Lower leg skin (tissue), 4 donors: ENCODE measurements around the gene ATP5MC2. TPM values are rescaled to one million over a fixed set of nuclear protein-coding genes. Genes with fewer than 3 reads are reported as not detected.

Experiments used
- DNase-seq, 2 donors: peaks; one replicate each; pipeline ENCODE4 v3.0.0-alpha.2; 2019; ENCODE audit warnings: low spot score in 2 of 2
- H3K4me3 ChIP-seq: fragments of 200-600 bp; sonication (generic); 2 replicates; pipeline ENCODE4 v1.5.1; 2017; ENCODE audit warnings: mild to moderate bottlenecking, low read depth; ENCODE audit not compliant: poor library complexity, severe bottlenecking
- CTCF ChIP-seq, 3 donors: fragments of 450-650 bp; IDR thresholded peaks; one replicate each; pipeline ENCODE4 v1.5.1; 2016; ENCODE audit warnings: antibody characterized with exemption in 3 of 3, mild to moderate bottlenecking in 3 of 3, moderate library complexity in 2 of 3
- POLR2A ChIP-seq, 2 donors: fragments of 450-650 bp; IDR thresholded peaks; one replicate each; pipeline ENCODE4 v1.6.1; 2016 to 2017; ENCODE audit warnings: antibody characterized with exemption in 2 of 2, mild to moderate bottlenecking in 1 of 2, moderate library complexity in 1 of 2
- WGBS, 2 donors: methylation state at CpG; one replicate each; pipeline ENCODE4 v1.1.5; 2018; 5-methylcytosine and 5-hydroxymethylcytosine counted together
- intact Hi-C: fragments of 100-400 bp; cut with DNase I; formaldehyde crosslinking; loops from one replicate; pipeline ENCODE4 v1.15.0; 2023; ENCODE audit warnings: low total_unique reads
- total RNA-seq, 4 donors: library from RNA; depleted of rRNA; stranded (reverse); fragments of >200 nt; gene quantifications; one replicate each; pipeline ENCODE4 v1.1.0, GENCODE V29; 2016

Gene ATP5MC2
- total RNA-seq, 4 donors from 2014 or later, result 214 to 533 (median 318) TPM

GRCh38 chr12:53667080-53667479, 8.8 kb downstream of the ATP5MC2 start:
- TF ChIP-seq POLR2A (IDR thresholded peaks at IDR 0.05) (no peak), CTCF (IDR thresholded peaks at IDR 0.05) (no peak)
- 83 to 88% methylated on average over 2 of the region's 2 CpGs for WGBS, 2 donors
- no peak overlapping the region for H3K4me3 ChIP-seq
- intact Hi-C loops, result no loop called here
- DNase-seq, result no peak

GRCh38 chr12:53664936-53665335, 10.9 kb downstream of the ATP5MC2 start:
- intact Hi-C loops, result no loop called here
- 76 to 78% methylated on average over 7 of the region's 7 CpGs for WGBS, 2 donors
- H3K4me3 ChIP-seq, result no peak overlapping the region
- TF ChIP-seq CTCF (IDR thresholded peaks at IDR 0.05) (no peak), POLR2A (IDR thresholded peaks at IDR 0.05) (no peak)
- DNase-seq, result no peak

- no peak for DNase-seq
- no peak for TF ChIP-seq CTCF (IDR thresholded peaks at IDR 0.05)
- TF ChIP-seq POLR2A (IDR thresholded peaks at IDR 0.05), result no peak
- WGBS, 2 donors, result 84 to 87% methylated on average over 5 of the region's 5 CpGs
- no peak overlapping the region for H3K4me3 ChIP-seq
- intact Hi-C loops, result no loop called here
Observed at GRCh38 chr12:53664191-53664590, 11.7 kb downstream of the ATP5MC2 start.

GRCh38 chr12:53660041-53660440, 15.8 kb downstream of the ATP5MC2 start:
- DNase-seq, result no peak
- H3K4me3 ChIP-seq, result no peak overlapping the region
- no peak for TF ChIP-seq POLR2A (IDR thresholded peaks at IDR 0.05)
- TF ChIP-seq CTCF (IDR thresholded peaks at IDR 0.05), result no peak
- 49 to 66% methylated on average over 5 of the region's 5 CpGs for WGBS, 2 donors
- intact Hi-C loops, result no loop called here

GRCh38 chr12:53659571-53659981, 16.3 kb downstream of the ATP5MC2 start:
- 21 to 27% methylated on average over 2 of the region's 2 CpGs for WGBS, 2 donors
- DNase-seq, result no peak
- no peak overlapping the region for H3K4me3 ChIP-seq
- no peak for TF ChIP-seq CTCF (IDR thresholded peaks at IDR 0.05)
- TF ChIP-seq POLR2A (IDR thresholded peaks at IDR 0.05), result no peak
- intact Hi-C loops, result no loop called here

- no peak overlapping the region for H3K4me3 ChIP-seq
- WGBS, 2 donors, result 30 to 39% methylated on average over 3 of the region's 3 CpGs
- DNase-seq, result peak in 1 of 2 donors; percentile 41
- intact Hi-C loops, result no loop called here
- TF ChIP-seq POLR2A (IDR thresholded peaks at IDR 0.05) (no peak), CTCF (IDR thresholded peaks at IDR 0.05) (no peak)
Observed at GRCh38 chr12:53659011-53659551, 16.8 kb downstream of the ATP5MC2 start.
